ENCODE results near the gene RPA3.

The RPA3 gene

DNA sequence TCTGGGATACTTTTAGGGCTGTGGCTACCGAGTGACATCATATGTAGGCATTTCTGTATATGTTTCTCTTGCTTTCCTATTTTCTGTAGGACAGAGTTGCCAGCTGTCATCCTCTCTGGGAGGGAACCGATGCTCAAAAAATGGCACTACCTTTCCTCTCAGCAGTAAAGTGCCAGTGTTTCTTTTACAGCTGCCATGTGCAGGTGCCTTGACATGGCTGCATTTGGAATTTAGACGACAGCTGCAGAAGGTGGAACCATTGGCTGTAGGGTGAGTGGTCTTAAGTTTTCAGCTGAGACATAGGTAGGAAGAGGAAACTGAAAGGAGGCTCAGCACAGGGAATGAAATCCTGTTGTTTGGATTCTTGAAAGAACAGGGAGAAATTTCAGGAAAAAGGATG lies 20.2 kb upstream of the RPA3 start:
- in situ Hi-C loops (cut with HindIII; ENCODE audit: low pct_ligation_motif_present, low sequenced_read_pairs): no loop called here
- Histone ChIP-seq H3K4me3 (ENCODE audit: low read depth, low read length) (no peak overlapping the region), H3K27ac (no peak overlapping the region), H3K27me3 (replicated peaks) (no peaks in the 10 kb centered on the region), H3K36me3 (replicated peaks) (no peaks in the 10 kb centered on the region)
- no peak for DNase-seq
- TF ChIP-seq, protein P1, sequence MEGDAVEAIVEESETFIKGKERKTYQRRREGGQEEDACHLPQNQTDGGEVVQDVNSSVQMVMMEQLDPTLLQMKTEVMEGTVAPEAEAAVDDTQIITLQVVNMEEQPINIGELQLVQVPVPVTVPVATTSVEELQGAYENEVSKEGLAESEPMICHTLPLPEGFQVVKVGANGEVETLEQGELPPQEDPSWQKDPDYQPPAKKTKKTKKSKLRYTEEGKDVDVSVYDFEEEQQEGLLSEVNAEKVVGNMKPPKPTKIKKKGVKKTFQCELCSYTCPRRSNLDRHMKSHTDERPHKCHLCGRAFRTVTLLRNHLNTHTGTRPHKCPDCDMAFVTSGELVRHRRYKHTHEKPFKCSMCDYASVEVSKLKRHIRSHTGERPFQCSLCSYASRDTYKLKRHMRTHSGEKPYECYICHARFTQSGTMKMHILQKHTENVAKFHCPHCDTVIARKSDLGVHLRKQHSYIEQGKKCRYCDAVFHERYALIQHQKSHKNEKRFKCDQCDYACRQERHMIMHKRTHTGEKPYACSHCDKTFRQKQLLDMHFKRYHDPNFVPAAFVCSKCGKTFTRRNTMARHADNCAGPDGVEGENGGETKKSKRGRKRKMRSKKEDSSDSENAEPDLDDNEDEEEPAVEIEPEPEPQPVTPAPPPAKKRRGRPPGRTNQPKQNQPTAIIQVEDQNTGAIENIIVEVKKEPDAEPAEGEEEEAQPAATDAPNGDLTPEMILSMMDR (IDR thresholded peaks at IDR 0.05; ENCODE audit: low read depth, low read length, missing control alignments): no peak

DNA sequence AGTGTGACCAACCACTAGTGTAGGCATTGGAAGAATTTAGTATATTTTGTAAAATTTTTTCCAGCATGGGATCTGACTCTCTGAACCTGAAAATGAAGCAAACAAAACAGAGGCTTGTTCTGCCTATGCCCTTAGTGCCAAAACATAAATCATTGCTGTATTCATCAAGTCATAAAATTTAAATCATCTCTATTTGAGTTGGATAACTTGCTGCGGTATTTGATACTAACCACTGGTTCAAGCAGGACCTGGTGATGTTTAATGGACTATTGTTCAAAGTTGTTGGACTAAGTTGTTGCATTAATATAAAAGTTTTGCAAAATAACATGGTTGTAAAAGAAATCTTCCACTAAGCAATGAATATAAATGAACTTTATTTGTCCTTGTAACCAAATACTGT lies 19.8 kb upstream of the RPA3 start:
- TF ChIP-seq, protein P1 (IDR thresholded peaks at IDR 0.05; ENCODE audit: low read depth, low read length, missing control alignments): no peak
- H3K27me3 ChIP-seq (replicated peaks): no peaks in the 10 kb centered on the region
- no peak for DNase-seq
- no peak overlapping the region for H3K4me3 ChIP-seq (ENCODE audit: low read depth, low read length)
- no peaks in the 10 kb centered on the region for H3K36me3 ChIP-seq (replicated peaks)
- no peak overlapping the region for H3K27ac ChIP-seq
- in situ Hi-C loops (cut with HindIII; ENCODE audit: low pct_ligation_motif_present, low sequenced_read_pairs): no loop called here

DNA sequence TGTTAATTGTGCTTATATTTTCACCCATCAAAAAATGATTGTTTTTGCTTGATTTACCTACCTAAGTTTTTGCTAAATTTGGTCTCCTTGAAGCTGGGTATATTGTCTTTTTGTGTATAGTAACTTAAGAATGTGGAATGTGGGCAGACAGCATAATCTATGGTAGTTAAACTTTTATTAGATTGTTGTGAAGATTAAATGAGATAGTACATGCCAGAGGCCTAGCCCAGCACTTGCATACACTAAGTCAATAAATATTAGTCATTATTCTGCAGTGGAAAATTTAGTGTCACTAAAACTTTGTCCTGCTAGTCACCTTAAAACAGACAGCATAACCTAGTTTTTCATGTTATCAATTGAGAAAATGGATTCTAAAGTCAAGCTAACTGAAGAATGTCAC lies 19.3 kb upstream of the RPA3 start:
- TF ChIP-seq, protein P1 (IDR thresholded peaks at IDR 0.05; ENCODE audit: low read depth, low read length, missing control alignments): no peak
- Histone ChIP-seq H3K36me3 (replicated peaks) (no peaks in the 10 kb centered on the region), H3K4me3 (ENCODE audit: low read depth, low read length) (no peak overlapping the region), H3K27ac (no peak overlapping the region), H3K27me3 (replicated peaks) (no peaks in the 10 kb centered on the region)
- in situ Hi-C loops (cut with HindIII; ENCODE audit: low pct_ligation_motif_present, low sequenced_read_pairs): no loop called here
- DNase-seq: no peak

DNA sequence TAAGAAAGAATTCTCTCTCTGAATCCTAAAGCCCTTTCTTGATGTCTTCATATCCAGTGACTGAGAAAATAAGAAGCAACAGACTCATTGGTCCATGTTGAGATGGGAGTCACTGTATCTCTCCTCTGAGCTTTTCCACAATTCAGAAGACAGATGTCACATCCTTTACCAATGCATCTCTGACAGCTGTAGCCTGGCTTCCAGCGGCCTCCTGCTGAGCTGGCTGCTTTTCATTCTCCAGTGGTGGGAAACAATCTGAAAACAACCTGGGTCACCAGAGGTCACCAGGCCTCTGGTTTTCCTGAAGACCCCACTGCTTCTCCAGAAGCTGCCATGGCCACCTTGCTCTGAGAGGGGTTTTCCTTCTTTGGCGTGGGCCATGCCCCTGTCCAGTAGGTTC lies 18.3 kb upstream of the RPA3 start:
- in situ Hi-C loops (cut with HindIII; ENCODE audit: low pct_ligation_motif_present, low sequenced_read_pairs): no loop called here
- DNase-seq: no peak
- no peaks in the 10 kb centered on the region for H3K36me3 ChIP-seq (replicated peaks)
- TF ChIP-seq, protein P1 (IDR thresholded peaks at IDR 0.05; ENCODE audit: low read depth, low read length, missing control alignments): no peak
- H3K27ac ChIP-seq: no peak overlapping the region
- H3K4me3 ChIP-seq (ENCODE audit: low read depth, low read length): no peak overlapping the region
- no peaks in the 10 kb centered on the region for H3K27me3 ChIP-seq (replicated peaks)

DNA sequence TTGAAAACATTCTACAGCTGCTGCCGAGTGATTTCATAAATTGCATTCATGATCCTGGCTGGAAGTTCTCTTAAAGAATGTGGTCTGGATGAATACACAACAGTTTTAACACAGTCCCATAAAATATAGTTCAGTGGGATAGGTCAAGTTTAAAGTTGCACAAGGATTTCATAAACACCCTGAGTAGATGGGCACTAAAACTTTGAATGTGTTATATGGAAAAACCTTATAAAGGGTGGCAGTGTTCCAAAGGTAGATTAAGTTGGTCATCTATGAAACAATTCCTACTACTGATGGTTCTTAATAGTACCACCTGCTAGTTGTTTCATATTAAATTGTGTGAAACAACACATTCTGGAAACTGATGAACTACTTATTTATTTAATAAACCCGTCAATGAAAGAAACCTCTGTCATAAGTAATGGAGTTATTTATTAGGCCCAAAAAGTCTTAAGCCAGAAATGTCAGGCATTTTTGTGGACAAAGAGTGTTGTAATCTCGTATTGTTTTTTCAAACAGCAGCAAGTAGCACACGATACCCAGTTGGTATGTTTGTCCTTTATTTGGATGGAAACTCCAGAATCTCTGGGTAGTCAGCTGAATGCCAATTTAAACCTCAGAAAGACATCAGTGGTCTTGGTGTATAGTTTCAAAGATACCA lies 14.3 kb upstream of the RPA3 start:
- DNase-seq: peak; percentile 44
- TF ChIP-seq, protein P1 (IDR thresholded peaks at IDR 0.05; ENCODE audit: low read depth, low read length, missing control alignments): no peak
- H3K27me3 ChIP-seq (replicated peaks): no peaks in the 10 kb centered on the region
- H3K4me3 ChIP-seq (ENCODE audit: low read depth, low read length): no peak overlapping the region
- H3K27ac ChIP-seq: peak overlapping the region; percentile 38
- in situ Hi-C loops (cut with HindIII; ENCODE audit: low pct_ligation_motif_present, low sequenced_read_pairs): no loop called here
- H3K36me3 ChIP-seq (replicated peaks): no peaks in the 10 kb centered on the region

DNA sequence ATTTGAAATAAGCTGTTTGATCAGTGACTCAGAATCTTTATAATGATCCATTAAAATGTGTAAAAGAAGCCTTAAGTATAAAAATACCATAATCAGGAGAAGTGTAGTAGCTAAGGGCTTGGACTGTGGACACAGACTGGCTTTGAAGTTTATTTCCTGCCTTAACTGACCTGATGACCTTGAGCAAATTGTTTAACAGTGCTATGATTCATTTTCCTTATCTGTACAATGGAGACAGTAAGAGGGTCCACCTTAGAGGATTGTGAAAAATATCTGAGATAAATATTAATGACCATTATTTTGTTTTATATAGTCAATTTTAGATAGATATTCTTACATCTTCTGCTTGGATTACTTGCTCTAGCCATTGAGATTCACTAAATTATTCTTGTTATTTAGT lies 13.3 kb upstream of the RPA3 start:
- no peak overlapping the region for H3K27ac ChIP-seq
- DNase-seq: no peak
- H3K27me3 ChIP-seq (replicated peaks): no peaks in the 10 kb centered on the region
- no peaks in the 10 kb centered on the region for H3K36me3 ChIP-seq (replicated peaks)
- in situ Hi-C loops (cut with HindIII; ENCODE audit: low pct_ligation_motif_present, low sequenced_read_pairs): no loop called here
- H3K4me3 ChIP-seq (ENCODE audit: low read depth, low read length): no peak overlapping the region
- TF ChIP-seq, protein P1 (IDR thresholded peaks at IDR 0.05; ENCODE audit: low read depth, low read length, missing control alignments): no peak
